ENCODE data around the gene MIS12.

GRCh38 chr17:5523249-5523648, 36.9 kb downstream of the MIS12 start:
- TF ChIP-seq GATA2 (IDR thresholded peaks at IDR 0.05; ENCODE audit: low read depth, low read length): no peak
- TF ChIP-seq GATA3 (IDR thresholded peaks at IDR 0.05; ENCODE audit: low read depth, low read length): no peak
